ENCODE measurements around the gene ZBTB1.
A peak's percentile ranks its signal among the peaks of the same experiment; 100 is the strongest.

ZBTB1 gene, protein sequence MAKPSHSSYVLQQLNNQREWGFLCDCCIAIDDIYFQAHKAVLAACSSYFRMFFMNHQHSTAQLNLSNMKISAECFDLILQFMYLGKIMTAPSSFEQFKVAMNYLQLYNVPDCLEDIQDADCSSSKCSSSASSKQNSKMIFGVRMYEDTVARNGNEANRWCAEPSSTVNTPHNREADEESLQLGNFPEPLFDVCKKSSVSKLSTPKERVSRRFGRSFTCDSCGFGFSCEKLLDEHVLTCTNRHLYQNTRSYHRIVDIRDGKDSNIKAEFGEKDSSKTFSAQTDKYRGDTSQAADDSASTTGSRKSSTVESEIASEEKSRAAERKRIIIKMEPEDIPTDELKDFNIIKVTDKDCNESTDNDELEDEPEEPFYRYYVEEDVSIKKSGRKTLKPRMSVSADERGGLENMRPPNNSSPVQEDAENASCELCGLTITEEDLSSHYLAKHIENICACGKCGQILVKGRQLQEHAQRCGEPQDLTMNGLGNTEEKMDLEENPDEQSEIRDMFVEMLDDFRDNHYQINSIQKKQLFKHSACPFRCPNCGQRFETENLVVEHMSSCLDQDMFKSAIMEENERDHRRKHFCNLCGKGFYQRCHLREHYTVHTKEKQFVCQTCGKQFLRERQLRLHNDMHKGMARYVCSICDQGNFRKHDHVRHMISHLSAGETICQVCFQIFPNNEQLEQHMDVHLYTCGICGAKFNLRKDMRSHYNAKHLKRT

DNA sequence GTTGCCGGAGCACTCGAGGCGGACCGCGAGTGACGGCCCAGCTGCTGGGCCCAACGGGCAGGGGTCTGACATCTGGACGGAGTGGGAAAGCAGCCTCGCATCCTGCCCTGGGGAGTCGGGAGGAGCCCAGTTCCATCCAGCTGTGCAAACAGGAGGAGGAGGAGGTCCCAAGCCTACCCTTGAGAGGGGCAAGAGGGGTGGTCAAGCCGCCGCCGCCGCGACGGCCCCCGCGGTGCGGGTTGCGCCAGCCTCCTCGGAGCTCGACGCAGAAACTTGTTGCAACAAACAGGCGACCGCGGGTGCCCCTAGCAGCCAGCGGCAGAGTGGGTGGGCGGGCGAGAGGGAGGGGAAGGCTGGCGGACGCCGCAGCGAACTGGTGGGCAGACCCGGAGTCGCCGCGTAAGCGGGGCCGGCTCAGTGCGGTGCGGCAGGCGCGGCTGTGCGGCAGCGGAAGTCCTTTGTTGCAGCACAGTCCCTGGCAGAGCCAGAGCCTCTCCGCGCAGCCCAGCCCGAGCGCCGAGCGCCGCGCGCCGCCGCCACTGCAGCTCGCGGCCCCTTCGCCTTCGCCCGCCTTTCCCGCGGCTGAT lies at the start of gene ZBTB1:
Gene ZBTB1 (plus strand): TSS at position 461 of the 587 bp plus-strand sequence. CDS start 16,735 bp downstream, outside the sequence.
- peak; percentile 63 to 85 for DNase-seq

DNA sequence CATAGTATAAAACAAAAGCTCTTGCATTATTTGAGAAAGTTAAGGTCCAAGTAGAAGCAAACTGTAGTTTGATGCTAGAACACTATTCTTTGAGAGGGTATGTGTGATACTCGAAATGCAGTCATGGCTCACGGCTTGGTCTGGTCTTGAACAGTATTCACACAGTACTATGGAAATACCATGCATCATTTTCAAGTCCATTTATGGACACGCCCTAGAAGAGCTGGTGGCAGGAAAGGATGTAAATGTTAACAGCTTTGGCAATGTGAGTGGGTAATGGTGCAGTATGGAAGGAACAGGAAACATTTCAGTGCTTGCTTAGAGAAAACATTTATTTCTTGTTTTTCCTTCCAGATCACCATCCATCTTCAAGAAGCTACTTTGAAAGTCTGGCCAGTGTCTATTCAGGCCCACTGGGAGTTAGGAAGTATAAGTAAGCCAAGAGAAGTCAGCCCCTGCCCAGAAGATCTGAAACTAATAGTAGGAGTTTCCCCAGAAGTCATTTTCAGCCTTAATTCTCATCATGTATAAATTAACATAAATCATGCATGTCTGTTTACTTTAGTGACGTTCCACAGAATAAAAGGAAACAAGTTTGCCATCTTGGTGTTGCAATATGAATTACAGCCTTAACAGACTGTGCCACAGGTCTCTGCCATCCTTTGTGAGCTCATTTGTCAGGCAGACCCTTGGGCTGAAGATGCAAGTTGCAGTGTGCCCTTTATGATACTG lies 45.0 kb upstream of the ZBTB1 start:
- no peak for DNase-seq

DNA sequence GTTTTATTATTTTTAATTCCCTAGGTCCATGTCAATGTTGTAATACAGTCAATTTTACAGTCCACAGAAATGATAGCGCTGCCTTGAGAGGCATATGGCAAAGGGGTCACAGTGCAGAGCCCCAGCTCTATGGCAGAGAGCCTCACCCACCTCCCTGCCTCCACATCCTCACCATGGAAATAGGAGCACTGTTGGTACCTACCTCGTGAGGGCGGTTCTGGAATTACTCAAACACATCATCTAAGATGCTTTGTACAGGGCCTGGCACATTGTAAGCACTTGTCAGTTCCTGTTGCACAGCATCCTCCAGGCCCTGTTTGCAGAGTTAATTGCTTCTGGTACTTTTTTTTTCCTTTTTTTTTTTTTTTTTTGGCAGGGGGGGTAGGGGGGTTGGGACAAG lies 43.3 kb upstream of the ZBTB1 start:
- no peak for DNase-seq

DNA sequence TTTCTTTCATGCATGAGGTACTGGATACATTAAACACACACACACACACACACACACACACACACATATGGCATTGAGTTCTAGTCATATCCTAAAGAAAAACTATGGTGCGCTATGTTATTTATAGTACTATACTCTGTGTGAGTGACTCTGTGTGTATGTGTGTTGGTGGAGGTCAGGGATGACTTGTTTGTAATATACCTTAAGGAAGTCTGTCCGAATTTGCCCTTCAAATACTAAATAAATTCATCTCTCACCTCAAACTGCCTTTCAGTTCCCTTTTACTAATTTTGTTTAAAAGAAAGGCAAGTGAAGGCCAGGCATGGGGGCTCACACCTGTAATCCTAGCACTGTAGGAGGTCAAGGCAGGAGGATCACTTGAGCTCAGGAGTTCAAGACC lies 41.4 kb upstream of the ZBTB1 start:
- no peak for DNase-seq

DNA sequence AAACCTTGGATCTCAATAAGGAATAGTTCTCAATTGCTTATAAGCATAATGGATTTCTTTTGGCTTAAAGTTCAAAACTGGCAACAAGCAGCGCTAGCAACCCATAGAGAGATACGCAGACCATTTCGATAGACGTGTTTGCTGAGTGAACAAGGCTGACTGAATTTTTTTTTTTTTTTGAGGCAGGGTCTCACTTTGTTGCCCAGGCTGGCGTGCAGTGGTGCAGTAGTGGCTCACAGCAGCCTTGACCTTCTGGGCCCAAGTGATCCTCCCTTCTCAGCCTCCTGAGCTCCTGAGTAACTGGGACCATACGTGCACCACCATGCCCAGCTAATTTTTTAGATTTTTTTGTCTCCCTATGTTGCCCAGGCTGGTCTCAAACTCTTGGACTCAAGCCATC lies 40.7 kb upstream of the ZBTB1 start:
- DNase-seq: no peak

DNA sequence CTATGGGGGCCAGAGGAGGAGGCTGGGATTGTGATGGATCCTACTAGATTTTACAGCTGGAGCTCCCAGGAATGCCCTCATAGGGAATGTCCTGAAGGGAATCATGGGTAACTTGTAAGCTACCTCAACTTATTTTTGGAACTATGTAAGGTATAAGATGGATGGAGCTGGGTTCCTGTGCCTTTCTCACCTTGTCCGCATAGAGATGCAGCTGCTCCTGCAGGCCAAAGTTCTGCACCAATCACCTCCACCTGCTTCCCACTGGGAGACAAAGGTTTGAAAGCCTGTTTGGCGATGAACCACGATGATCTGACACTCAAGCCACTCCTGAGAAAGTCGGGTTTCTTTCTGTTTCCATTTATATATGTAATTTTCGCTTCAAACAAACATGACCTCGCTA lies 39.9 kb upstream of the ZBTB1 start:
- DNase-seq: no peak

DNA sequence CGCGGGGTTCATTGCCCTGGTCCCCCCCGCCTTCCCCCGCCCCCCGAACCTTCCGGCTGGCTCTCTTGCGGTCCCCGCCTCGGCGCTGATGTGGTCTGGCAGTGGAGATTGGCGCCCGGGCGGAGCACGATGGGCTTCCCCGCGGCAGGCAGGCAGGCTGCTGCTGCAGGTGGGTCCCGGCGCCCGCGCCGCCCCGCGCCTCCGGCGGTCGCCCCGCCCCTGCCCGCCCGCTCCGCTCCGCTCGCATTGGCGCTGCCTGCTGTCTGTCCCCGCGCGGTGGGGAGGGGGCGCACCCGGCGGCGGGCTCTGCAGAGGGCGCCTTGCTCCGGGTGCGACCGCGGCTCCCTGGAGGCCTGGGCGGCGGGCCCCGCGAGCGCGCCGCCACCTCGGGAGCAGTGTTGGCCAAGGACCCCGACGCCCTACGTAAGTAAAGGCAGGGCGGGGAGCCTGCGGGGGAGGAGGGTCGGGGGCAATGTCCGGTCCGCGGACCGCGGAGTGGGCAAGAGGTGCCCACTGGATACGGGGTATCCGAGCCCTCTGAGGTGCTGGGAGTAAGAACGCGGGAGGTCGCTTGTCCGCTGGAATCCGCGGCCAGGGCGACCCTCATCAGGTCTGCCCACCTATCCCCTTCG lies 39.3 kb upstream of the ZBTB1 start, which contains the start of gene AKAP5:
Gene AKAP5 (plus strand): TSS at position 309 of the 632 bp plus-strand sequence. CDS start 2,896 bp downstream, outside the sequence.
- no peak for DNase-seq

DNA sequence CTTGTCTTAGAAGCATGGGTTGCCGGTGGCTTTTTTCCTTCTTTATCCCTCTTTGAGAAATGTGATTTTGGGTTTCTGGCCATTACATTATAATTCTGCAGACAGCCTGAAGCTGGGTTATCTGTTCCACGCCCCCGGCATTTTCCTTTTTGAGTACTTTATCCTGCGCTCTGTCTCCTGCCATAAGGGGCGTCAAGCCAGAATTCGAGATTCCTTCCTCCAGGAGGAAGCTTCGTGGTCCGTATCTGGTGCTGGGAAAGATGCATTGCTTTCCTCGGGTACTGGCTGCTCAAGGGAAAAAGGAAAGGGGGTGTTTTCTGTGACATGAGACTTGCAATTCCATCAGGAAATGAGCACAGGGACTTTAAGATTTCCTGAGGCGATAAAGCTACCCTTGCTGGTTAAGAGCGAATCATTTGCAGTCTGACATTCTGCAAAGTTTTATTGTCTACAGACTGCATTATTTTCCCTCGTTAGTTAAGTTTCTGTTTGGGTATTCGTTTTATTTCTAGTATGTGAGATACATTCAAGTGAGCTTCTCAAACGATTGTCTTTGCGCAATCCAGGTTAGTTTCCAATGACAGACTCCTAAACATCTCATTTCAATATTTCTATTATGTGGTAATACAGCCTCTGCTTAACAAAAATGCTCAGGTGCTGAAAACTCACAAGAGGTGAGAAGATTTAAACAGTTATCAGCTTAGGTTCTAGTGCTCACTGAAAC lies 38.6 kb upstream of the ZBTB1 start:
- peak in 1 of 2 experiments; percentile 28 for DNase-seq

DNA sequence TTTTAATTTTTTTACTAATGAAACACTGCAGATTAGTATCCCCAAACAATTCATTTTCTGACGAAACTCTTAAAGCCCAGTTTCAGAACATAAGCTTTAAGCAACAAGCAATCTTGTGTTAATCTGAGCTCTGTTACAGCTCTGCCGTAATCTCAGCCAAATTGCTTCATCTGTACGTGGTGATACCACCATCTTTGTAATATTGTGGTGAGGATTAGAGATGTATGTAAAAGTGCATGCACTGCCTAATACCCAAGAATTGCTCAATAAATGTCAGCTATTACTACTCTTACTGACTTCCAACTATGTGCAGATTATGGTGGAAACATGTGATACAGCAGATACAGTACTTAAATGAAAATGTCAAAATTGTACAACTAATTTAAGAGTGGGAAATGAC lies 37.5 kb upstream of the ZBTB1 start:
- DNase-seq: no peak

DNA sequence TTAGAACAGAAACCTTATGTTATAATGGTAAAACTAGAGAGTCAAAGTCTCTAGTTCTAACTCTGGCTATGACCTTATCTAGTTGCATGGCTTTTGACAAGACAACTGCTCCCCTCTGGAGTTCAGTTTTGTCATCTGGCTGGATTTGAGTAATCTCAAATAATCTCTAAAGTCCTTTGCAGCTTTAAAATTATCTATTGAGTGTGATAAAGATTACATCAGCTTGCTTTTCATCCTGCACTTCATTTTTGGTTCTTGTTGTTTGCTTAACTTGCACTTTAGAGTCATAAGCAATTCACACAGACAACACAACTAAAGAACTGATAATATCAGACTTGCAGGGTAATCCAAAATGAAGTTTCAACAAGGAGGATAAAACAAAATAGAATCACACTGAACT lies 37.0 kb upstream of the ZBTB1 start:
- no peak for DNase-seq

DNA sequence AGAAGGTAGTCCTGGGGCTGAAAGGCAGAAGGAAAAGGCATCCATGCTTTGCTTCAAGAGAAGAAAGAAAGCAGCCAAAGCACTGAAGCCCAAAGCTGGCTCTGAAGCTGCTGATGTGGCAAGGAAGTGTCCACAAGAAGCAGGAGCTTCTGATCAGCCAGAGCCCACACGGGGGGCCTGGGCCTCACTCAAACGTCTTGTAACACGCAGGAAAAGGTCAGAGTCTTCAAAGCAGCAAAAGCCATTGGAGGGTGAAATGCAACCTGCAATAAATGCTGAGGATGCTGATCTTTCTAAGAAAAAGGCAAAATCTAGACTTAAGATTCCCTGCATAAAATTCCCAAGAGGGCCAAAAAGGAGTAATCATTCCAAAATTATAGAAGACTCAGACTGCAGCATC lies 36.1 kb upstream of the ZBTB1 start:
- no peak for DNase-seq

DNA sequence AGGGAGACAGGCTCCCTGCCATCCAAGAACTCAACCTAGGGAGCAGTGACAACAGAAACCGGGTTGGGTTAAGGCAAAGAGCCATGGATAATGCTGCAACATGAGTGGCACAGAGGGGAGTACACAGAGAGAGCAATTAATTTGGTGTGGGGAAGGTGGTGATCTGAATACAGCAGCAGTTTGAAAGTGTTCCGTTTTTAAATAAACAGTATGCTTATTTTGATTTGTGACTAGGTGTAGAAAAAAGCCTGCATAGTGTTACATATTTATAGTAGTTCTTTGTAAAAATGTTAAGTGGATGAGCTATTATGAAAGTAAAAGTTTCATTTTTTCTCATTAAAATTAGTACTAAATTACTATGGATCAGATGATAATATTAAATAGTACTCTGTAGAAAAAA lies 30.5 kb upstream of the ZBTB1 start:
- DNase-seq: no peak

DNA sequence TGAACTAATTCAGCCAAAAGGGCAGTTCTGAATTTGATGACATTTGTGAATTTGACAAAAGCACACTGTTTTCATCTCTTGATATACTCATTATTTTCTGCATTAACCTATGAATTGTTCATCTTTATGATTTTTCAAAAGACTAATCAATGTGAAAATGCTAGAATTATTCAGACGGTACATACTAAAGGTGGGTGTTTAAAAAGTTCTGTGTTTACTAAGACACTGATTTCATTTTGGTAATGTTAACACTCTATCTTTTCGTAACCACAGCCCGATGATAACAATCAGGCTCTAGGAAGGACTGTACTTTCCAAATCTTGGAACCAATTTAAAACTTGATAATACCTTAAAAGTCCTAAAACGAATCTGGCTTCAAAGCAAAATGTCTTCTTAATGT lies 29.9 kb upstream of the ZBTB1 start:
- DNase-seq: no peak

DNA sequence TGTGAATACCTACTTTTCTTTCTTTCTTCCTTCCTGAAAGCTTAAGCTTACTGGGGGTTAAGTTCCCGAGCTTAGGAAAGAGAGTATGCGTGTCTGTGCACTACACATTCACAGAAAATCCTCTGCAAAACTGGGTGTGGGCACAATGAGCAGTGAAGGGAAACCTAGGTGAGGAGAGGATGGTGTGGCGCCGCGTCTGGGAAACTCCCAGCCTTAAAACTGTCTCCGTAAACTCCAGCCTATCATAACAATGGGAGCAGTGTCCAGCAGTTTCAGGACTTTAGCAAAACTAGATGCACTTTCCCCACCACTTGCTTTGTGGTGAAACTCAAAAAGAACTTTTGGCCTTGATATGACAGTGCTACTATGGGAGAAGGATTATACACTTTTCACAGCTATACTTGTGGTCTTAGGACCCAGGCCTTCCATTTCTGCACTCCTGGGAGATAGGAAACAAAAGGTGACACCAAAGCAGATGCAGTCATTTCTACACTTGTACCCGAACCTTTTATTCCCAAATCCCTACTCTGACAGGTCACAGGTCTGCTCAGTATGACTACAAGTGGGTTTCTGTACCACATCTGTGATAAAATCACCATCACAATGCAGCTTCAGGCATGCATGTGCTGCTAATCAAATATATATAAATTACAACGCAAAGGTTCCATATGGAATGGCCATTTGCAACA lies 28.8 kb upstream of the ZBTB1 start:
- DNase-seq: no peak

DNA sequence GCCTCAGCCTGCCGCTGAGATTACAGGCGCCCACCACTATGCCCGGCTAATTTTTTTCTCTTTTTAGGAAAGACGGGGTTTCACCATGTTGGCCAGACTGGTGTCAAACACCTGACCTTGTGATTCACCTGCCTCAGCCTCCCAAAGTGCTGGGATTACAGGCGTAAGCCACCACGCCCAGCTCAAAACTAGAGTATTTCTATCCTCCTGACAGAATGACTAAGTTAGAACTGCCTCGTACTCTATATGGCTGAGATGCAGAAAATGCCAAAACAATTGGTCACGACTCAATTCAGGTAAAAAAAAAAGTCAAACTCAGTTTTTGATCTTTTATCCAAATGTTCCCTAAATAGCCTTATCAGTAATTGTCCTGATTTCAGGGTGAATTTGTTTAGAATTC lies 28.1 kb upstream of the ZBTB1 start:
- no peak for DNase-seq

DNA sequence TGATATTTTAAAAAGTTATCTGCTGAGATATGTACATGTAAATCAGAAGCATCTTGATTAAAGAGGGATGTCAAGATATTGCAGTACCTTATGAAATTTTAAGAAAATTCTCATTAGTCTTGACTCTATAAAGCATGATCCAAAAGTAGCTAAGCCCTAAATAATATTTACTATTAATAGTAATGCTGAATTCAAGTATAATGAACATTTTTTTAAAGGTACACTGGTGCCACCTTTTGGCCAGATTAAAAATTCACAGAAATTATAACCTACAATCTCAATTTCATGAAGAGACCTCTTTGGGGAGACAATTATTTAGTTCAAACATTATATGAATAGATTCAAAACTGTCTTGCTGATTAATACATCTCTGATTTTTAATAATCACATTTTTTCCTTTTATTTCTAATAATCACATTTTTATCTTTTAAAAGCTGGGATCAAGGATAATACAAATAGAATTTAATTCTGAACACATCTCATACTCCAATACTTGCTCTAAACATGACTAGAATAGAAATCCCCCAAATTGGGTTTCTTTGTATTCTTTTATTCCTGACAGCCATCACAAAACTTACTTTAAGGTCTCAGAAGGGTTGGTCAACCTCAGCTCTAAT lies 25.8 kb upstream of the ZBTB1 start:
- DNase-seq: peak in 1 of 2 experiments; percentile 14

DNA sequence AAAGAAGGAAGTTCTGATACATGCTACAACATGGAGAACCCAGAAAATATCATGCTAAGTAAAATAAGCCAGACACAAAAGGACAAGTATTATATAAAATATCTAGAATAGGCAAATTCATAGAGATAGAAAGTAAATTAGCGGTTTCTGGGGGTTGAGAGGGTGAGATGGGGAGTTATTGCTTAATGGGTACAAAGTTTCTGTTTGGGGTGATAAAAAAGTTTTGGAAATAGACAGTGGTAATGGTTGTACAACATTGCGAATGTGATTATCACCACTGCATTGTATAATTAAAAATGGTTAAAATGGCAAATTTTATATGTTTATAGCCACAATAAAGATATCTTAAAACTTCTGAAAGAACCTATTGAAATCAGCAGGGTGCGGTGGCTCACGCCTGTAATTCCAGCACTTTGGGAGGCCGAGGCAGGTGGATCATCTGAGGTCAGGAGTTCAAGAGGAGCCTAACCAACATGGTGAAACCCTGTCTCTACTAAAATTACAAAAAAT lies 15.9 kb upstream of the ZBTB1 start:
- DNase-seq: no peak

DNA sequence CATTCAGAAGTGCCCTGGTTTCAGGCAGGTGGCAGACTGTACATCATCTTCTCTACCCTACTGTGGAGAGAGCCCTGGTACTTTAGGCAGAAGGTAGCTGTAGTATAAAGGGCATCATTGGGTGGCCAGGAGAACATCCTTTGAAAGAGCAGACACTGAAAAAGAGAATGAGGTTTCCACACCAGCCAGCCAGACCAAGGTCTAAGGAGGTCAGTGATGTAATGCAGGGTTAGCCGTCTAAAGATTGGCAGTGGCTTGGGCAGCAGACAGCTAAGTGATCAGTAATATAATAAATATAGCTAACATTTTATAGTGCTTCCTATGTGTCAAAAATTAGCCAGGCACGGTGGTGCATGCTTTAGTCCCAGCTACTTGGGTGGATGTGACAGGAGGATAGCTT lies 12.9 kb upstream of the ZBTB1 start:
- no peak for DNase-seq

DNA sequence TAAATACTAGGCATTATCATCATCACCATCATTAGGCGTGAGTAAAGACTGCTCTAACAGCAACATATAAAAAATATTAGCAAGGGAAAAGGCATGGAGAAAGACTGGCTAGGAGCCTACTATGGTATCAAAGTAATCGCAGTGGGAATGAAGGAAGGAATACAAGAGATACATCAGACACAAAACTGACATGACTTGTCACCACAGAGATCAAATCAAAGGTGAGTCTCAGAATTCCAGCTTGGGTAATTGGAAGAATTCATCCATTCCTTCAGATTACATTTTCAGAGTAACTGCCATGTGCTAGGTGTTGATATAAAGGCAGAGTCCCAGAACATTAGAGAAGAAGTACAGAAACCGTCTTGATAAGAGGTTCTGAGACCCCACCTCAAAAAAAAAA lies 11.1 kb upstream of the ZBTB1 start:
- DNase-seq: no peak

DNA sequence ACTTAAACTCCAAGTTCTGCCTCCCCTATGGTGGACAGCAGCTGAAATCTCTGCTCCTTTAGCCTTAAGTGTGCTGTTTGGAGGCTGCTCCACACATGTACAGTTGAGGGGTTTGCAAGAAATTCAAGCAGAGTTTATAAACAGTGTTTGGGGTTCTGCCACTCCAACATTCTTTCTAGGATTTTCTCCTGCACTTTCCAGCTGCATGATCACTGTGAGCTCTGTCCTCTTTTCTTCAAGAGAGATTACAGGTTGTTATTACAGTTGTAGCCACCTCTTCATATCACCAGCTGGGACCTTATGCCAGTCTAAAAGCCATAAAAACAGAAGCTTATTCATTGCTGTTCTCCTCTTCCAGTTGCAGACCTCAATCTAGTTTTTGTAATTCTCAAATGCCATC lies 9.3 kb upstream of the ZBTB1 start:
- no peak for DNase-seq

DNA sequence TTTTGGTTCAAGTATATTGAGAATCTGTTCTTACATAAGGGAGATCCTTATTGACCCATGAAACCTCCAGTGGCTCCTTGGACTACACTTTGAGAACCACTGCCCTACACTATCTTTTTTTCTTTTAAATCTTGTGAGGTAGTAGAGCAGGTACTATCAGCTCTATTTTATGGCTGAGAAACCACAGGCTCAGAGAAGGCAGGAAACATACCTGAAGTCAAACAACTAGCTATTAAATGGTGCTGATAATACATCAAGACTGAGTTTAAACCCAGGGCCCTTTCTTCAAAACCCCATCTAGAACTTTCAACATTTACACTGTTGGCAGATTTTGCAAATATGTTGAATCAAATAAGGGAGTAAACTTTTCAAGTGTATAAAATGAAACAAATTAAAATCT lies 7.8 kb upstream of the ZBTB1 start:
- no peak for DNase-seq
